ENCODE data around the gene HOXB3.

GRCh38 chr17:48549914-48550501, 40.0 kb downstream of the HOXB3 start:
- TF ChIP-seq POLR2A (IDR thresholded peaks at IDR 0.05) (no peak), CTCF (IDR thresholded peaks at IDR 0.05) (no peak)
